Measurements from ENCODE around the gene USP11. TPM values are rescaled to one million over a fixed set of nuclear protein-coding genes. Genes with fewer than 3 reads are reported as not detected.
A peak's percentile ranks its signal among the peaks of the same experiment; 100 is the strongest.

The USP11 gene
- total RNA-seq = 10 to 100 TPM; 36.4 to 73.0 (median 58.6) TPM
- 10 to 100 TPM; 20.0 to 25.4 TPM for polyA plus RNA-seq
- long read RNA-seq, donor 1, transcript USP11-204 (21 exons, 3,515 nt) = major isoform, 22 of 54 reads
- long read RNA-seq, donor 1, partial matches to known transcripts = 24 of 54 reads
- long read RNA-seq, donor 1, other reads (novel, unspliced or antisense) = 8 of 54 reads
- long read RNA-seq, donor 2, transcript USP11-204 (21 exons, 3,515 nt) = major isoform, 34 of 63 reads
- long read RNA-seq, donor 2, partial matches to known transcripts = 22 of 63 reads
- long read RNA-seq, donor 2, other reads (novel, unspliced or antisense) = 7 of 63 reads
- long read RNA-seq, donor 3, transcript USP11-204 (21 exons, 3,515 nt) = major isoform, 51 of 90 reads
- long read RNA-seq, donor 3, partial matches to known transcripts = 29 of 90 reads
- long read RNA-seq, donor 3, other reads (novel, unspliced or antisense) = 10 of 90 reads

- peak; percentile 12 to 51 (median 30) for ATAC-seq
- 0 to 1% methylated on average over 39 to 46 of the region's 46 CpGs for WGBS, 2 donors
- Histone ChIP-seq H3K27ac (peak within 1 kb of the TSS; percentile 88 to 98 (median 96)), H3K4me1 (peaks cover 0 to 23% (median 5%) of the 10 kb centered on the region in 9 donors), H3K4me3 (peak within 1 kb of the TSS; percentile 41 to 73 (median 68)), H3K36me3 (peaks cover 0 to 22% (median 0%) of the 10 kb centered on the region in 9 donors), H3K27me3 (peaks cover 0 to 65% (median 0%) of the 10 kb centered on the region in 7 donors), H3K9me3 (no peaks in the 10 kb centered on the region)
- TF ChIP-seq CTCF (IDR thresholded peaks at IDR 0.05) = no peak
- intact Hi-C loops (cut with DNase I) = loop anchor here in 5 of 10 donors (1.0 to 10.0 kb wide), 6 partner anchors 14 to 1342 kb away; partner anchors contain the start of genes CDK16 (in 4 of the 5), ELK1 (in 1 of the 5), RBM3 (in 1 of the 5) and UXT (in 1 of the 5)
- DNase-seq = peak; percentile 38 to 42
Measured at GRCh38 chrX:47232803-47233332, at the start of gene USP11. Gene USP11, plus strand, starts transcription at chrX:47233009. Its CDS starts 35 bp downstream, at chrX:47233044.

DNA sequence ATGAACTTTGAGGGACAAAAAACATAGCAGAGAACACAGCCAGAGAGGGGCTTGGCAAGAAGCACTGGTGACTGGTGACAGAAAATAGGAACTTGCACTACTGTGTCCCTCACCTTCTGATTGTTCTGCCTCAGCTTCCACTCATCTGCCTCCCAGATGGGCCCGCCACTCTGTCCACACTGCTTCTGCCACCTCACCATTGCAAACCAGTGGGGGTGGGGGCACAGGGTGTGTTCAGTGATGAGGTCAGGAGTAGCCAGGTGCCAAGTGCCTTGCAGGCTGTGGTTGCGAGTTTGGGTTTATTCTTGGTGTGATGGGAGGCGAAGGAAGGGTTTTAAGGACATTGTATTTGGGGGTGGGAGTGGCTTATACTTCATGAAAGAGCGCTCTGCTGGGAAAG, 48.3 kb upstream of the USP11 start:
- 89 to 94% methylated on average over 4 of the region's 4 CpGs for WGBS, 2 donors
- Histone ChIP-seq H3K27me3 (peaks cover 0 to 73% (median 0%) of the 10 kb centered on the region in 7 donors), H3K4me3 (no peak overlapping the region), H3K9me3 (no peaks in the 10 kb centered on the region), H3K4me1 (no peaks in the 10 kb centered on the region), H3K36me3 (peaks cover 0 to 75% (median 0%) of the 10 kb centered on the region in 9 donors), H3K27ac (no peak overlapping the region)
- intact Hi-C loops (cut with DNase I) = no loop called here
- ATAC-seq (no peak), DNase-seq (no peak)
- no peak for TF ChIP-seq CTCF (IDR thresholded peaks at IDR 0.05)

- intact Hi-C loops (cut with DNase I) = loop anchor here in 1 of 10 donors (5.0 kb wide), 1 partner anchor 1472 kb away; no protein-coding TSS in a partner anchor
- DNase-seq = no peak
- ATAC-seq = no peak
Measured at GRCh38 chrX:47185241-47185640, 47.6 kb upstream of the USP11 start.

More at GRCh38 chrX:47185241-47185640, 47.6 kb upstream of the USP11 start:
- Histone ChIP-seq H3K36me3 (peaks cover 0 to 68% (median 0%) of the 10 kb centered on the region in 9 donors), H3K27ac (no peak overlapping the region), H3K9me3 (no peaks in the 10 kb centered on the region), H3K4me1 (peaks cover 0 to 3% (median 0%) of the 10 kb centered on the region in 9 donors), H3K4me3 (no peak overlapping the region), H3K27me3 (peaks cover 0 to 72% (median 0%) of the 10 kb centered on the region in 7 donors)
- no peak for TF ChIP-seq CTCF (IDR thresholded peaks at IDR 0.05)
- WGBS, 2 donors = 92 to 93% methylated on average over 13 to 17 of the region's 17 CpGs

All from heart right ventricle (tissue), 16 donors.